Stimulated activated CD4-positive, alpha-beta T cell treated with anti-CD3 and anti-CD28 coated beads, TNF-alpha, amount 100 ng/mL, for 4 hours (primary cell): ENCODE measurements around the gene CLN3.
"Not testable (repeated sequence)": the region's sequence is repeated elsewhere in the genome, so short reads cannot be mapped to it uniquely, and the experiment has no call there.

ENCODE experiments used
- DNase-seq, 3 experiments: peaks; one replicate each; pipeline ENCODE4 v3.0.0-alpha.2; 2020; ENCODE audit warnings: low read depth in 3 of 3

The CLN3 gene

DNA sequence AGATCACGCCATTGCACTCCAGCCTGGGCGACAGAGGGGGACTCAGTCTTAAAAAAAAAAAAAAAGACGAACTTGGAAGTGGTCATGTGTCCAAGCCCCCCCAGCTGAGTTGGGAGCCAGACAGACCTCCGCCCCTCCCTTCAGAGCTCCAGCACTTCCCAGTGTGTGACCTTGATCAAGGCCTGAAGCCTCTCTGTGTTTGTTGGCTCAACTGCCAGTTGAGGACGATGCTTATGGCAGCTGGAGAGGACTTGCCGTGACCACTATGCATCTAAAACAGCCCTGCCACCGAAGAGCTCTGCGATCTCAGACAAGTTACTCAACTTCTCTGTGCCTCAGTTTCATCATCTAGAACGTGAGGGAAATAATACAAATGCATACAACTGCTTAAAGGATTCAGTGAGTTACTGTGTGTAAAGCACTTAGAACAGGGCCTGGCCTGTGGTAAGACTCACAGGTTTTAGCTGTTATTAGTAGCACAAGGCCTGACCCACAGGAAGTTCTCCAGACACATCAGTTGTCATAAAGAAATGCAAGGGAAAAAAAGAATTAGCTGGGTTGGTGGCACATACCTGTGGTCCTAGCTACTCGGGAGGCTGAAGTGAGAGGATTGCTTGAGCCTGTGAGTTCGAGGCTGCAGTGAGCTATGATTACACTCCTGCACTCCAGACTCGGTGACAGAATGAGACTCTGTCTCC, 21.8 kb upstream of the CLN3 start:
- no peak for DNase-seq

DNA sequence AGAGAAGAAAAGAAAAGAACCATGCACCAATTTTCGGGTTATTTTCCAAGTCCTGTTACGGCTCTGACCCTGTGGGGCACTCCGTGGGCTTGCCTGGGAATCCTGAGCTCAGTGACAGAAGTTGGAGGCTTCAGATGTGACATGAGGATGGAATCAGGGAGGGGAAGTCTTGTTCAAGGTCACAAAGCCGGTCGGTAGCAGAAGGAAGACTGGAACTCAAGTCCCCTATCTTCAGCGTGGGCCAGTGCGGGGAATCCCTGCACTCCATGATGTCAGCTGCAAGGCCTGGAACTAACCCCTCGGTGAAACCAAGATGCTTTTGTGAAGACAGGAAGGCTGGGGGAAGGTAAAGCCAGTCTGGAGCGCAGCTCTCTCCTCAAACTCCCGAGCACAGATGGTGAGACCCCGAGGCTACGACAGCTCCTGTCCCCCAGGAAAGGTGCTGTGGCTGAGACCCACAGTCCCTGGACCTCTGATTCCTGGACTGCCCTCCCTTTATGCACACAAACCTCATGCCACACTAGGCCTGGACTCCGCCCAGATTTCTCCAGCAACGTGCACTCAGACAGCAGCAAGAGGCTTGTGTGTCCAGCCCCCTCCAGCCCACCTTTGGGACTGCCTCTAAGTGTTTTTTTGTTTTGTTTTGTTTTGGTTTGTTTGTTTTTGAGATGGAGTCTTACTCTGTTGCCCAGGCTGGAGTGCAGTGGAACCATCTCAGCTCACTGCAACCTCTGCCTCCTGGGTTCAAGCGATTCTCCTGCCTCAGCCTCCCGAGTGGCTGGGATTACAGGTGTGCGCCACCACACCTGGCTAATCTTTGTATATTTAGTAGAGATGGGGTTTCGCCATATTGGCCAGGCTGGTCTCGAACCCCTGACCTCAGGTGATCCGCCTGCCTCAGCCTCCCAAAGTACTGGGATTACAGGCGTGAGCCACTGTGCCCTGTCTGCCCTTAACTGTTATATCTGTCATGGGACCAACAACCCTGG, 20.2 kb upstream of the CLN3 start:
- DNase-seq, result no peak

DNA sequence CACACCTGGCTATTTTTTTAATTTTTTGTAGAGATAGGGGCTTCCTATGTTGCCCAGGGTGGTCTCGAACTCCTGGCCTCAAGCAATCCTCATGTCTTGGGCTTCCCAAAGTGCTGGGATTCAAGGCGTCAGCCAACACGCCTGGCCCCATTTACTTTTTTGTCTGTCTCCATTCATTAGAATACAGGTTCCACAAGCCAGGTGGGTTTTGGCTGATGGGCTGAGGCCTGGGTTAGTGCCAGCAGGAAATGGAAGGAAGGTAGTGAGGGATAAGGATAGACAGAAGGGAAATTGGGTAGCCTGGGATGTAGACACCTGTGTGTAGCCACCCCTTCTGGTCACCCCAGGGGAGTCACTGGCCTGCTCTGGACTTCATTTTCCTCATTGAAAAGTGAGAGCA, 19.2 kb upstream of the CLN3 start:
- no peak for DNase-seq

DNA sequence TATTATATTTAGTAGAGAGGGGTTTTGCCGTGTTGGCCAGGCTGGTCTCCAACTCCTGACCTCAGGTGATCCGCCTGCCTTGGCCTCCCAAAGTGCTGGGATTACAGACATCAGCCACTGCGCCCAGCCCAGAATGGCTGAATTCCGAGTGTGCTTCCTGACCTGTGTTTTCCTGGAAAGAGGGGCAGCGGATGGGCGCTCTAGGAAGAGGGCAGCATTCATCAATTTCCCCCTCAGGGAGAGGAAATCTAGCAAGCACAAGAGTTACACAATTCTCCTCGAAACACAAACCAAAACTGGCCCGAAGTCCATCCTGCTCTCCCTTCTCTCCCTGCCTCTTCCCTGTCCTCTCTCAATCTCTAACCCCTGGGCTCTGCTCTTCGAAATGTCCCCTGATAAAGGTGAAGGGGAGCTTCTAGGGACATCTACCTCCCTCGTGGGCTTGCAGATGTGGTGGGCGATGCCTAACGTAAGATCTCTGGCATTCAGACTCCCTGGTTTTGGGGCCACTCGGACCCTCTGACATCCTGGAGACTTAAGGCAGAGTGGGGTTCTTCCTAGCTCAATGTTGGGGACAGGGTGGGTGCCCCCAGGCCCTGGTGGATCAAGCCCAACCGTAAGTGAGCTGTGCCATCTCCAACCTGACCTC, 13.7 kb upstream of the CLN3 start:
- no peak for DNase-seq

DNA sequence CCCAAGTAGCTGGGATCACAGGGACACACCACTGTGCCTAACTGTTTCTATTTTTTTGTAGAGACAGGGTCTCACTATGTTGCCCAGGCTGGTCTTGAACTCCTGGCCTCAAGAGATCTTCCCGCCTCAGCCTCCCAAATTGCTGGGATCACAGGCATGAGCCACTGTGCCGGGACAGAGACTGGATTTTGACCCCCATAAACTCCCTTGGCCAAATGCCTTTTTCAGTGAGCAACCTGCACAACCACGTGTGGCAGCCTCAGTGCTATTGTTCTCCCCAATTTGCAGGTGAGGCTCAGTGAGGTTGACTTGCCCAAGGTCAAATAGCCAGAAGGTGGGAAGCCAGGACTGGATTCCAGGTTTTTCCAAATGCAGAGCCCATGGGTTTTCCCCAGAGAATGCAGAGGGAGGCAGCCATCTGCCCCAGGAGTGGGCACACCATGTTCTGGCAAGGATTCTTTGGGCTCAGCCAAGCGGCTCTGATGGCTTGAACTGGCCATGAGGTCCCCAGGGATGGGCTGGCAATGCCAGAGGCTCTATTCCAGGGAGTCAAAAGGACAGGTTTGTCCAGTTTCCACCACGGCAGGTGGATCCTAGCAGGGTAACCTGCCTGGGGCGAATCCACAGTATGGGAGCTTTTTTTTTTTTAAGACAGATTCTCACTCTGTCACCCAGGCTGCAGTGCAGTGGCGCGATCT, 13.0 kb upstream of the CLN3 start:
- no peak for DNase-seq

DNA sequence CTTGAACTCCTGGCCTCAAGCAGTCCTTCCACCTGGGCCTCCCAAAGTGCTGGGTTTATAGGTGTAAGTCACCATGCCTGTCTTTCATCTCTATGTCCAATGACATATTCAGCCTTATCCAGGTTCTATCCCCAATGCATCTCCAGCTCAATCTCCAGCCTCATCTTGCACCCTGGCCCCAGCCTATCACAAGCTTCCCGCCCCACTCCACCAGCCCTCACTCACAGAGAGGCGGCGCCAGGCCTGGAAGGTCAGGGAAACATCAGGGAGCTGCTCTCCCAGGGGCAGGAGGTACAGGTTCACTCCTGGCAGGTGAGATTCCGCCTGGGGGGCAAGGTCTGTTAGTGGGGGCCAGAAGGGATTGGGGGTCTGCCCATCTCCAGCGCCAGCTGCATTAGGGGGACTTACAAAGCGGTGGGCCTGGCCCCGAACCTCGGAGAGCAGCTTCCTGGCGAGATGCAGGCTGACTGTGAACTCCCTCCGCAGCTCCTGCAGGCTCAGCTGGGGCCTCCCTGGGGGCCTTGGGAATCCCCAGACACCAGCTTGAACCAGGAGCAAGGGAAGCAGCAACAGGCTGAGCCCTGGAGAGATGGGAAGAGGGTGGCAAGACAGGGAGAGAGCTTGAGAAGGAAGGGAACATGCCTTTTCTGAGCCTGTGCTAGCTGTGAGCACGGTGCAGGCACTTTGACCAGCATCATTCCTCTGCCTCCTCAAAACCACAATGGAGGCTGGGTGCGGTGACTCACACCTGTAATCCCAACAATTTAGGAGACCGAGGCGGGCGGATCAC, 11.8 kb upstream of the CLN3 start:
- DNase-seq, result no peak

DNA sequence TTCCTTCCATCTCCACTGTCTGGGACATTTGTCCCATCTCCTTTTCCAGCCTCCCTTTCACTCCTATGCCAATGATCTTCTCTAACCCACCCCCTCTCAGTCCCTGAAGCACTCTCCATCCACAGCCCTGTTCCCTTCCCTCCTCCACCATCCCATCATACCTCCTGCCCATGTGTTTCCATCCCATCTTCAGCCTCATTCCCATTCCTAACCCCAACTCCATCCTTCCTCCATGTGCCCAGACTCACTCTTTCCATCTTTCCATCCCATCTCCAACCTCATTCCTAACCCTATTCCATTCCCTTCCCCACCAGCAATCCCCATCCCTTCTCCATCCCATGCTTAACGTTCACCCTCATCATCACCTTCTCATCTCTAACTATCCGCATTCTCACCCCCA, 10.4 kb upstream of the CLN3 start:
- DNase-seq, result no peak

DNA sequence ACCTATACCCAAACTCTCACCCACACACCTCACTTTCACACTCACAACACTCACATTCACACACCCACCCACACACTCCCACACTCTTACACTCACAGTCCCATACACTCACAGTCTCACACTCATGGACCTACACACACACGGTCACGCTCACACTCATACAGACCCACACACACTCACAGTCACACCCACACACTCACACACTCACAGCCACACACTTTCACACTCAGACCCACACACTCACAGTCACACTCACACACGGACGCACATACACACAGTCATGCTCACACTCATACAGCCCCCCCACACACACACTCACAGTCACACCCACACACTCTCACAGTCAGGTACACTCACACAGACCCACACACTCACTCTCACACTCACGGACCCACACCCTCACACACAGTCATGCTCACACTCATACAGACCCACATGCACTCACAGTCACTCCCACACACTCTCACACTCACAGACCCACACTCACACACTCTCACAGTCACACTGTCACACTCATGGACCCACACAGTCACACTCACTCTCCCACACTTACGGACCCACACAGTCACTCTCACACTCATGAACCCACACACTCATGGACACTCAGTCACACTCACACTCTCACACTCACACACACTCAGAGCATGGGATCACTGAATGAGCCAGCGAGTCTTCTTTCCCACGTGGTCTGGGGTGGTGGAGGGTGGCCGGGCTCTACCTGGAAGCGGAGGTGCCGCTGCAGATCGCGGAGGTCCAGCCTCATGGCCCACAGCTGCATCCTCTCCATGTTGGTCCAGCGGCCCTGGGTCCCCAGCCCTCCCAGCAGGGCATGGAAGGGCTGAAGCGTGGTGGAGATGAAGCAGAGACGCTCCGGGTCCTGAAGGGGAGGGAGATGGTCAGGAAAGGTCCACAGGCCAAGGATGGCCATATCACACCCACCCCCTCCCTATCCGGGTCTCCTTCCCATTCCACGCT, 9.7 kb upstream of the CLN3 start:
- DNase-seq, result no peak

DNA sequence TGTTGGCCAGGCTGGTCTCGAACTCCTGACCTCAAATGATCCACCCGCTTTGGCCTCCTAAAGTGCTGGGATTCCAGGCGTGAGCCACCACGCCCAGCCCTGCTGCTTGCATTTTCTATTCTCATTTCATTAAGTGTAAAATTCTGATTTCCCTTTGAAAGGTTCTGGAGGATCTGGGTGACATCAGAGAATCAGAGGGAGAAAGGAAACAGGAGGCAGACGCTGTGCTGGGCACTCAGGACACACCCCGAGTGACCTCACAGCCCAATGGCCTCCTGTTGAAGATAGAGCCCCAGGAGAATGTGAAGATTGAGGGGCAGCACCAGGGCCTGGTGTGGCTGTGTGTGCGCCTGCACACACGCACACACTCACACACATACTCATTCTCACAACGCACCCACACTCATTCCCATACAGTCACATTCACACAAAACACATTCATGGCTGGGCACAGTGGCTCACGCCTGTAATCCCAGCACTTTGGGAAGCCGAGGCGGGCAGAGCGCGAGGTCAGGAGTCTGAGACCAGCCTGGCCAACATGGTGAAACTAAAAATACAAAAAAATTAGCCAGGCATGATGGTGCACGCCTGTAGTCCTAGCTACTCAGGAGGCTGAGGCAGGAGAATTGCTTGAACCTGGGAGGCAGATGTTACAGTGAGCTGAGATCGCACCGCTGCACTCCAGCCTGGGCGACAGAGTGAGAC, 8.8 kb upstream of the CLN3 start:
- DNase-seq, result not testable (repeated sequence)

DNA sequence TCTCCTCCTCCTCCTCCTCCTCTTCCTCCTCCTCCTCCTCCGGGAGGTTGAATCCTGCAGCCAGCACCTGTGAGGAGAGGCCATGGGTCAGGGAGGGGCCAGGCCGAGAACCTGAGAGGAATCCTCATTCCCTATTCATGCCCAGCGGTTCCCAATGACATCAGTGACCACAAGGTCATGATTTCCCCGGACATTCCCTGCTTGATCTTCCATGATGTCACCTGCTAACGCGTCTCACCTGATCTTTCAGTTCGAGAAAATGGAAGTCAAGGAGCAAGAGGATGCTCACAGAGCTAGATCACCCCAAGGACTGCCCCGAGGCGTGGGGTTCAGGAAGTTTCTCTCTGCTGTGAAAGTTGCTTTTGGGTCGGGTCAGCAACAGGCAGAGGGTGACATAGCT, 8.0 kb upstream of the CLN3 start:
- no peak for DNase-seq

DNA sequence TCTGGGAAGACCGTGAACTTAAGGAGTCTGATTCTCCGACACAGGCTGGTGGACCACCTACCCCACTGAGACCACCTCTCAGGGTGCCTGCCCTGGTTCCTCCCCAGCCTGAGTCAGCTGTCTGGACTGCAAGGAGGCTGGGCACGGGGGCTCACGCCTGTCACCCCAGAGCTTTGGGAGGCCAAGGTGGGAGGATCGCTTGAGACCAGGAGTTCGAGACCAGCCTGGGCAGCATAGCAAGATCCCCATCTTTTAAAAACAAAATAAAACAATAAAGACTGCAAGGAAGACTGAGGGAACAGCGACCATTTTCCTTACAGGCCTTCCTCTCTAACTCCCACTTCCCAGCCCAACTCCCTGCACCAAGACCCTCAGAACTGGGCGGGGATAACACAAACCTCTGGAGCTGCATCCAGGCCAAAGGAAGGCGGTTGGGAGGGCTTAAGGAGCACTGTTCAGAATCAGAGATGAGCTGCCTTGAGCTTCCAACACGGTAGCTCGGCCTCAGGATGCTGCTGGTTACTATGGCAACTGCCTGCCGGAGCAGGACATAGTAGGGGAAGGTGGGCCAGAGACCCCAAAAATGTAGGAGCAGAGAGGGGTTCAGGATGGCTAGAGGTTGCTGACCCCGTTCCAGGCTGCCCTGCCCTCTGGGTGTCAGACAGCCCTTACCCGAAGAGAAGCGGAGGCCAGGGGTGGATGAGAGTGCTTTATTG, 7.0 kb upstream of the CLN3 start:
- DNase-seq, result no peak

DNA sequence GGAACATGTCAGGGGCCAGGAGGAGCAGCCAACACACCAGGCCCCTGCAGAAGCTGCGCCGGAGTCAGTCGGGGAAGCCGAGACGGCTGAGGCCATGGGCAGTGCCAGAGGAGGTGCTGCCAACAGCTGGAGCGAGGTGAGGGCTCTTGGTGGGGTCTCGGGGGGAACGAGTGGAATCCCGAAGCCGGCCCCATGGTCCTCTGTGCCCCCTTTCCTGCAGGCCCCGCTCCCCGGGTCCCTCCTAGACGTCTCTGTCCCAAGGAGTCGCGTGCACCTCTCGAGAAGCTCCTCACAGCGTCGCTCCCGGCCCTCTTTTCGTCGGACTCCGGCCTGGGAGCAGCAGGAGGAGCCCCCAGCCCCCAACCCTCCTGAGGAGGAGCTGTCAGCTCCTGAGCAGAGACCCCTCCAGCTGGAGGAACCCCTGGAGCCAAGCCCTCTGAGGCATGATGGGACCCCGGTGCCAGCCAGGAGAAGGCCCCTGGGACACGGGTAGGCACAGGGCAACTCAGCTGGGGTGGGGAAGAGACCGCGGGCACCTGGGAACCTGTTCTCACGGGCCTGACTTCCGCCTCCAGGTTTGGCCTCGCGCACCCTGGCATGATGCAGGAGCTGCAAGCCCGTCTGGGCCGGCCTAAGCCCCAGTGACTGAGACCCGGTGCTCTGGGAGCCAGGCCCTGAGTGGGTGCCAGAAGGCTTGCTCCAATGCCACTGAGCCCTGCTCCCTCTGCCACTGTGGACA, 6.2 kb upstream of the CLN3 start:
- DNase-seq, result no peak

DNA sequence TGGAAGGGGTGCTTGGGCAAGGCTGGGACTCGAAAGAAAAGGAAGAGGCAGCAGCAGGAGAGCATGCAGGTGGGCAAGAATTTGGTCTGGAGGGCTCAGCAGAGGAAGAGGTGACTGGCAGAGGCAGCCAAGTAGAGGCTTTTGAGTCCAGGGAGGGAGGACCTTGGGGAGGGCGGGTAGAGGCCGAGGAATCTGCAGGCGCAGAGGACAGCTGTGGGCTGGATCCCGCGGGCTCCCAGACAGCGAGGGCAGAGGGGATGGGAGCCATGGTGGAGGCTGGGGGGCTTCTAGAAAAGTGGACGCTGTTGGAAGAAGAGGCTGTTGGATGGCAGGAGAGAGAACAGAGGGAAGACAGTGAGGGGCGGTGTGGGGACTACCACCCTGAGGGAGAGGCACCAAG, 5.5 kb upstream of the CLN3 start:
- DNase-seq, result no peak

DNA sequence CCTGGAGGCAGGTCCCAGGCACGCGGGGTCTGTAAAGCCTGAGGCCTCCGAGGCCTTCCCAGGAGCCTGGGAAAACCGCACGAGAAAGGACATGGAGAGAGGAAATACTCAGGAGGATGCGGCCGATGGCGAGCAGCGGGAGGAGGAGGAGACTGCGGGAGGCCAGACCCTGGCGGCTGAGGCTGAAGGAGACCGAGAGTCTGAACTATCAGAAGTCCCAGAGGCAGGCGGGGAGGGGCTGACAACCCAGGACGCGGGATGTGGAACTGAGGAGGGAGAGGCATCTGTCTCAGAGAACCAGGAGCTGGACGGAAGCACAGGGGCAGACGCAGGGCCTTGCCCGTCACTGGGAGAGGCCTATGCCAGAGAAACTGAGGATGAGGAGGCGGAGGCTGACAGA, 5.0 kb upstream of the CLN3 start:
- no peak for DNase-seq

DNA sequence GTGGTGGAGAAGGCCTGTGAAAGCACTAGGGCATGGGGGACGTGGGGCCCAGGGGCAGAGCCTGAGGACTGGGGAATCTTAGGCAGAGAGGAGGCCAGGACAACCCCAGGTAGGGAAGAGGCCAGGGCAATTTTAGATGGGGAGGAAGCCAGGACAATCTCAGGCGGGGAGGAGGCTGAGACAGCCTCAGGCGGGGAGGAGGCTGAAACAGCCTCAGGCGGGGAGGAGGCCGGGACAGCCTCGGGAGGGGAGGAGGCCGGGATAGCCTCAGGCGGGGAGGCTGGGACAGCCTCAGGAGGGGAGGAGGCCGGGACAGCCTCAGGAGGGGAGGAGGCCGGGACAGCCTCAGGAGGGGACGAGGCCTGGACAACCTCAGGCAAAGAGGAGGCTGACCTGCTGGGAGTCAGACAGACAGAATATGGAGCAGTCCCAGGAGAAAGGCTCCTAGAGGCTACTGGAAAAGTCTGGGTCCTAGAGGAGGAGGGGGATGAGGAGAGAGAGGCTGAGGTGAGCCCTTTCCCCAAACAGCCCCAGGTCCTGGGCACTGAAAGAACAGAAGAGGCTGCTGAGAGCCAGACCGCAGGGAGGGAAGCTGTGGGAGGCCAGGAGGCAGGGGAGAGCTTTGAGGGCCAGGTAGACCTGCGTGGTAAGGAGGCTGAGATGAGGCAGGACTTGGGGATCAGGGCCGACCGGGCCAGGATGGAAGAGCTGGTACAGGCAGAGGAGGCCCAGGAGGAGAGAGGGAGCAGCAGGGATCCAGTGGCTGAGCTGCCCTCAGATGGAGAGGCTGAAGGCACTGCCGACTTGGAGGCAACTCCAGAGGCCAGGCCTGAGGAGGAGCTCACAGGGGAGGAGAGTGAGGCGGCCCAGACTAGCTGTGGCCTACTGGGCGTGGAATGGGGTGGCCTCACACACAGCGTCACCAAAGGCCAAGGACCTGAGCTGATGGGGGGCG, 4.2 kb upstream of the CLN3 start:
- no peak for DNase-seq

DNA sequence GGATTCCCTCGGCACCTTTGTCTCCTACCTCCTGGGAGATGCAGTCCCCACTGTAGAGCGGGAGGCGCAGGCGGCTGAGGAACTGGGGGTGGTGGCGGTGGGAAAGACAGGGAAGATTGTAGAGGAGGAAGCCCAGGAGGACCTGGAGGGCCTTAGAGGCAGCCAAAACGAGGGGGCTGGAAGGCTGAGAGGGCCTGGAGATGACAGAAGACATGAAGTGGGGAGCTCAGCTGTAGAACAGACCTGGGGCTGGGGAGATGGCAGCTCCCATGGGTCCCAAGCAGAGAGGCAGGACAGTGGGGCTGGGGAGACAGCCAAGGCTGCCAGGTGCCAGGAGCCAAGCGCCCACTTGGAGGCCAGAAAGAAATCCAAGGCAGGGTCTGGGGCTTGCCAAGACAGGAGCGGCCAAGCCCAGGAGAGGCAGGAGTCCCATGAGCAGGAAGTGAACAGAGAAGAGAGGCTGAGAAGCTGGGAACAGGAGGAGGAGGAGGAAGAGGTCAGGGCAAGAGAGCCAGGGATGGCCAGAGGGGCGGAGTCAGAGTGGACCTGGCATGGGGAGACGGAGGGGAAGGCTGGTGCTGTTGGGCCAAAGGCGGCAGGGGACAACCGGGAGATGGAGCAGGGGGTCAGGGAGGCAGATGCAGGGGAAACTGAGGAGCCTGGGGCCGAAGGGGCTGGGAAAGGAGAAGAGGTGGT, 3.4 kb upstream of the CLN3 start:
- DNase-seq, result no peak
